A549 (cell line): ENCODE results near the gene MVD. TPM values are rescaled to one million over a fixed set of nuclear protein-coding genes. Genes with fewer than 3 reads are reported as not detected.

Experiments used
- ATAC-seq, 2 experiments: fragments of 200-7000 bp in 1 of 2; fragments of >200 bp in 1 of 2; cut with Nextera tagmentation in 1 of 2; cut with Tn5 transposase in 1 of 2; 3 replicates each; pipeline versions ENCODE4 v1.8.0 to v1.9.1; 2018 to 2020; ENCODE audit warnings: mild to moderate bottlenecking in 1 of 2, moderate library complexity in 1 of 2
- CTCF ChIA-PET: fragments of 300-600 bp; sonication (Branson Sonifier 250); formaldehyde crosslinking; extraction: SDS; loops from one replicate; lab custom pipeline; 2021; ENCODE audit warnings: antibody characterized with exemption, inconsistent platforms; lab: Yijun Ruan, JAX
- POLR2A ChIA-PET: fragments of 350-600 bp; formaldehyde crosslinking; extraction: SDS; loops from one replicate; lab custom pipeline; 2021; ENCODE audit warnings: antibody characterized with exemption, inconsistent platforms; lab: Yijun Ruan, JAX
- DNase-seq, 2 experiments: peaks; one replicate each; pipeline versions ENCODE4 v3.0.0 to v3.0.0-alpha.2; 2011 to 2016; ENCODE audit warnings: low read depth in 1 of 2, low spot score in 1 of 2
- FAIRE-seq: peaks from 2 replicates; lab custom pipeline; 2011; peaks lifted over from hg19 to GRCh38; lab: Jason Lieb, UNC
- H3K27ac ChIP-seq, 2 experiments: fragments of >200 bp; sonication (Bioruptor Twin); formaldehyde crosslinking; 3 replicates each; pipeline ENCODE4 v1.5.1; 2016 to 2017
- H3K4me1 ChIP-seq: fragments of >200 bp; sonication (Bioruptor Twin); formaldehyde crosslinking; 3 replicates; pipeline ENCODE4 v1.6.1; 2016
- H3K4me2 ChIP-seq: fragments of >200 bp; sonication (Bioruptor Twin); formaldehyde crosslinking; 3 replicates; pipeline ENCODE4 v1.6.1; 2016
- H3K4me3 ChIP-seq: fragments of >200 bp; sonication (Bioruptor Twin); formaldehyde crosslinking; 3 replicates; pipeline ENCODE4 v1.5.1; 2016
- H3K9me3 ChIP-seq: fragments of >200 bp; sonication (Bioruptor Twin); formaldehyde crosslinking; 3 replicates; pipeline ENCODE4 v1.6.1; 2016
- CBX8 ChIP-seq: fragments of 200-600 bp; sonication (generic); IDR thresholded peaks from 2 replicates; pipeline ENCODE4 v1.6.1; 2016
- FOSL2 ChIP-seq, 2 experiments: fragments of 450-650 bp in 1 of 2; fragments of >200 bp in 1 of 2; sonication (Bioruptor Twin) in 1 of 2; formaldehyde crosslinking; IDR thresholded peaks; 2 replicates each; pipeline versions ENCODE4 v1.5.0 to v1.6.1; 2016 to 2020; ENCODE audit warnings: mild to moderate bottlenecking in 1 of 2, moderate library complexity in 1 of 2
- FOXS1 ChIP-seq: fragments of 250-450 bp; sonication (Bioruptor Pico); IDR thresholded peaks from 2 replicates; pipeline ENCODE4 v1.5.0; 2020; ENCODE audit warnings: mild to moderate bottlenecking, moderate library complexity
- GATA3 ChIP-seq: IDR thresholded peaks from 2 replicates; pipeline ENCODE4 v1.6.1; 2012; ENCODE audit warnings: borderline replicate concordance
- HDAC2 ChIP-seq: fragments of 200-600 bp; sonication (generic); IDR thresholded peaks from 2 replicates; pipeline ENCODE4 v1.6.1; 2016
- HOXA7 ChIP-seq: fragments of 250-450 bp; sonication (Bioruptor Pico); IDR thresholded peaks from 2 replicates; pipeline ENCODE4 v1.5.0; 2020; ENCODE audit warnings: mild to moderate bottlenecking, moderate library complexity
- HOXB13 ChIP-seq: fragments of 250-450 bp; sonication (Bioruptor Pico); IDR thresholded peaks from 2 replicates; pipeline ENCODE4 v1.5.0; 2020; ENCODE audit warnings: low read depth, mild to moderate bottlenecking, moderate library complexity
- JUN ChIP-seq, 2 experiments: fragments of >200 bp; sonication (Bioruptor Twin); formaldehyde crosslinking; IDR thresholded peaks; 2 replicates in 1 of 2; 3 replicates in 1 of 2; pipeline ENCODE4 v1.6.1; 2016 to 2017
- JUNB ChIP-seq: fragments of >200 bp; sonication (Bioruptor Twin); formaldehyde crosslinking; IDR thresholded peaks from 2 replicates; pipeline ENCODE4 v1.6.1; 2016
- MAFK ChIP-seq: fragments of 450-650 bp; IDR thresholded peaks from 2 replicates; pipeline ENCODE4 v1.6.1; 2014; ENCODE audit not compliant: partially characterized antibody
- NPAS2 ChIP-seq: fragments of 250-450 bp; sonication (Bioruptor Pico); IDR thresholded peaks from 2 replicates; pipeline ENCODE4 v1.8.0; 2022; ENCODE audit warnings: mild to moderate bottlenecking, moderate library complexity, borderline replicate concordance
- RARB ChIP-seq: fragments of 250-450 bp; sonication (Bioruptor Pico); IDR thresholded peaks from 2 replicates; pipeline ENCODE4 v1.8.0; 2021; ENCODE audit warnings: mild to moderate bottlenecking, moderate library complexity
- RCOR1 ChIP-seq: fragments of 150-350 bp; IDR thresholded peaks from 2 replicates; pipeline ENCODE4 v1.6.1; 2014; ENCODE audit warnings: antibody characterized with exemption, low read length, low read depth
- SREBF2 ChIP-seq: fragments of 450-650 bp; IDR thresholded peaks from 2 replicates; pipeline ENCODE4 v1.6.1; 2014; ENCODE audit warnings: mild to moderate bottlenecking, moderate library complexity
- ZC3H11A ChIP-seq: fragments of 450-650 bp; IDR thresholded peaks from 2 replicates; pipeline ENCODE4 v1.6.1; 2014; ENCODE audit warnings: antibody characterized with exemption, mild to moderate bottlenecking
- ZNF302 ChIP-seq: fragments of 250-450 bp; sonication (Bioruptor Pico); IDR thresholded peaks from 2 replicates; pipeline ENCODE4 v1.9.0; 2021; ENCODE audit warnings: inconsistent platforms, mild to moderate bottlenecking, moderate library complexity
- ZSCAN20 ChIP-seq: fragments of 250-450 bp; sonication (Bioruptor Pico); IDR thresholded peaks from 2 replicates; pipeline ENCODE4 v1.8.0; 2022; ENCODE audit warnings: mild to moderate bottlenecking, moderate library complexity
- WGBS: methylation state at CpG from one replicate; pipeline ENCODE4 v1.1.6; 2017; ENCODE audit errors: missing lambda C conversion rate; 5-methylcytosine and 5-hydroxymethylcytosine counted together
- polyA plus RNA-seq, 4 experiments: library from polyadenylated mRNA; depleted of rRNA in 3 of 4; stranded (reverse); fragments of >200 nt; fragmentation: RNase III in 1 of 4; extraction: RNeasy Plus Mini Kit Qiagen cat#74134 plus additional on column Dnase treatment in 1 of 4; gene quantifications; 2 replicates in 3 of 4; 3 replicates in 1 of 4; pipeline ENCODE4 v1.2.3, GENCODE V29; 2011 to 2017
- TF ChIP-seq, protein P1 (sequence below): IDR thresholded peaks from 2 replicates; pipeline ENCODE4 v1.6.1; 2012
- TF ChIP-seq, protein P2 (sequence below): fragments of 150-350 bp; IDR thresholded peaks from 2 replicates; pipeline ENCODE4 v1.6.1; 2014; ENCODE audit warnings: low read depth, mild to moderate bottlenecking, low read length
- TF ChIP-seq, protein P3 (sequence below): fragments of >200 bp; sonication (Bioruptor Twin); formaldehyde crosslinking; IDR thresholded peaks from 3 replicates; pipeline ENCODE4 v1.5.1; 2016
- TF ChIP-seq, protein P4 (sequence below): fragments of >200 bp; sonication (Bioruptor Twin); formaldehyde crosslinking; IDR thresholded peaks from 2 replicates; pipeline ENCODE4 v1.6.1; 2016
- TF ChIP-seq, protein P5 (sequence below): fragments of 200-600 bp; sonication (generic); IDR thresholded peaks from 2 replicates; pipeline ENCODE4 v1.6.1; 2016; ENCODE audit warnings: antibody characterized with exemption, mild to moderate bottlenecking, moderate library complexity

The MVD gene
- polyA plus RNA-seq, 2 of the 4 experiments (the other 2 are of a cell fraction) = 5.8 to 43.1 TPM

DNA sequence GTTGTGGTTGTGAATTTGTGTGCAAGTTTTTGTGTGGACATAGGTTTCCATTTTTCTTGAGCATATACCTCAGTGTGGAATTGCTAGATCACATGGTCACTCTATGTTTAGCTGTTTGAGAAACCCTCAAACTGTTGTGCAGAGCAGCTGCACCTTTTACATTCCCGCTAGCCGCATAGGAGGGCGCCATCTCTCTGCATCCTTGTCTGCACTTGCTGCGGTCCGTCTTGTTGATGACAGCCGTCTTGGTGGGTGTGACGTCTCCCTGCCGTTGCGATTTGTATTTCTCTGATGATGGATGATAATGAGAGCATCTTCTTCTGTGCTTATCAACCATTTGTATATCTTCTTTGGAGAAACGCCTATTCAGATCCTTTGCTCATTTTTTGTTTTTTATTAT is 49.6 kb downstream of the MVD start:
- no peak overlapping the region for H3K4me3 ChIP-seq
- WGBS = 89% methylated on average over 10 of the region's 10 CpGs
- no peak overlapping the region for H3K4me2 ChIP-seq
- ATAC-seq = no peak
- DNase-seq = no peak
- H3K9me3 ChIP-seq = no peaks in the 10 kb centered on the region
- no peaks in the 10 kb centered on the region for H3K4me1 ChIP-seq
- TF ChIP-seq RARB (no peak), MAFK (no peak), FOSL2 (IDR thresholded peaks at IDR 0.05) (no peak), FOSL2 (CRISPR knock-in tag; IDR thresholded peaks at IDR 0.05) (no peak), ZSCAN20 (CRISPR knock-in tag) (no peak), JUNB (no peak), SREBF2 (no peak), GATA3 (no peak), RCOR1 (no peak), JUN (IDR thresholded peaks at IDR 0.05) (no peak)
- TF ChIP-seq, protein P1, sequence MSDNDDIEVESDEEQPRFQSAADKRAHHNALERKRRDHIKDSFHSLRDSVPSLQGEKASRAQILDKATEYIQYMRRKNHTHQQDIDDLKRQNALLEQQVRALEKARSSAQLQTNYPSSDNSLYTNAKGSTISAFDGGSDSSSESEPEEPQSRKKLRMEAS = no peak
- TF ChIP-seq, protein P2, sequence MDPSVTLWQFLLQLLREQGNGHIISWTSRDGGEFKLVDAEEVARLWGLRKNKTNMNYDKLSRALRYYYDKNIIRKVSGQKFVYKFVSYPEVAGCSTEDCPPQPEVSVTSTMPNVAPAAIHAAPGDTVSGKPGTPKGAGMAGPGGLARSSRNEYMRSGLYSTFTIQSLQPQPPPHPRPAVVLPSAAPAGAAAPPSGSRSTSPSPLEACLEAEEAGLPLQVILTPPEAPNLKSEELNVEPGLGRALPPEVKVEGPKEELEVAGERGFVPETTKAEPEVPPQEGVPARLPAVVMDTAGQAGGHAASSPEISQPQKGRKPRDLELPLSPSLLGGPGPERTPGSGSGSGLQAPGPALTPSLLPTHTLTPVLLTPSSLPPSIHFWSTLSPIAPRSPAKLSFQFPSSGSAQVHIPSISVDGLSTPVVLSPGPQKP = no peak
- TF ChIP-seq, protein P3, sequence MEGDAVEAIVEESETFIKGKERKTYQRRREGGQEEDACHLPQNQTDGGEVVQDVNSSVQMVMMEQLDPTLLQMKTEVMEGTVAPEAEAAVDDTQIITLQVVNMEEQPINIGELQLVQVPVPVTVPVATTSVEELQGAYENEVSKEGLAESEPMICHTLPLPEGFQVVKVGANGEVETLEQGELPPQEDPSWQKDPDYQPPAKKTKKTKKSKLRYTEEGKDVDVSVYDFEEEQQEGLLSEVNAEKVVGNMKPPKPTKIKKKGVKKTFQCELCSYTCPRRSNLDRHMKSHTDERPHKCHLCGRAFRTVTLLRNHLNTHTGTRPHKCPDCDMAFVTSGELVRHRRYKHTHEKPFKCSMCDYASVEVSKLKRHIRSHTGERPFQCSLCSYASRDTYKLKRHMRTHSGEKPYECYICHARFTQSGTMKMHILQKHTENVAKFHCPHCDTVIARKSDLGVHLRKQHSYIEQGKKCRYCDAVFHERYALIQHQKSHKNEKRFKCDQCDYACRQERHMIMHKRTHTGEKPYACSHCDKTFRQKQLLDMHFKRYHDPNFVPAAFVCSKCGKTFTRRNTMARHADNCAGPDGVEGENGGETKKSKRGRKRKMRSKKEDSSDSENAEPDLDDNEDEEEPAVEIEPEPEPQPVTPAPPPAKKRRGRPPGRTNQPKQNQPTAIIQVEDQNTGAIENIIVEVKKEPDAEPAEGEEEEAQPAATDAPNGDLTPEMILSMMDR = no peak
- ChIA-PET POLR2A (no interaction called here), CTCF (no interaction called here)
- no peak for FAIRE-seq
- H3K27ac ChIP-seq = no peak overlapping the region

DNA sequence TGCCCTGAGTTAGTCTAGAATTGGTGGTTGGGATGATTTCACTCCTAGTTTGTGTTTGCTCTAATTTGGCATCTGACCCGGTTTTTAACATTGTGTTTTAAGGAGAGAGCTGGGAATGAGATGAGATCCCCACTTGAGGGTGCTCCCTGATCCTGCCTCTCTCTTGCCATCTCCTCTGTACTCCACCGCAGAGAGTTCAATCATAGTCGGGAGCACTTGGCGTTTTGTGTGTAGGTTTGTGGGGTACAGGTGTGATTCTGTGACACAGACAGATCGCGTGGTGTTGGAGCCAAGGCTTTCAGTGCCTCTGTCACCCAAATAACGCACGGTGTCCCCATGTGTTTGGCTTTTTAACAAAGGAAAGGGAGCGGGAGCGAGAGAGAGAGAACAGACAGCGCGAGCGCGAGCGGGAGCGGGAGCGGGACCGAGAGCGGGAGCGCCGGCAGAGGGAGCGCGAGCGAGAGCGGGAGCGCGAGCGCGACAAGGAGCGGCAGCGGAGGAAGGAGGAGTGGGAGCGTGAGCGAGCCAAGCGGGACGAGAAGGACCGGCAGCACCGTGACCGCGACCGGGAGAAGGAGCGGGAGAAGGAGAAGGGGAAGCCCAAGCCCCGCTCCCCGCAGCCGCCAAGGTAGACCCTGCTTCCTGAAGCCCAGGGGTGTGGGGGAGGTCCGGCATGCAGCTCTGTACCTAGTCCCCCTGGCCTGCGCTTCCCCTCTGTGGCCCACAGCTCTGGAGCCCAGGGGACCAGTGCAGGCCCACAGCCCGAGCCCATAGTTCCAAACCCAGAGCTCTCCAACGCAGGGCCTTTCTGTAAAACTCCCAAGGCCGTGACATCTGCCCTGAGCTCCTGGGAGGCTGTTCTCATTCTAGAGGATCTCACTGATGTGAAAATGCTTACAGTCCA is 51.7 kb downstream of the MVD start:
- DNase-seq (no peak), ATAC-seq (no peak), FAIRE-seq (no peak)
- H3K4me3 ChIP-seq = no peak overlapping the region
- 95% methylated on average over 47 of the region's 49 CpGs for WGBS
- no peak overlapping the region for H3K4me2 ChIP-seq
- no peak overlapping the region for H3K27ac ChIP-seq
- POLR2A ChIA-PET = no interaction called here
- no peaks in the 10 kb centered on the region for H3K9me3 ChIP-seq
- no peak for TF ChIP-seq HDAC2
- TF ChIP-seq NPAS2 (CRISPR knock-in tag) = no peak
- TF ChIP-seq RARB = no peak
- TF ChIP-seq, protein P4, sequence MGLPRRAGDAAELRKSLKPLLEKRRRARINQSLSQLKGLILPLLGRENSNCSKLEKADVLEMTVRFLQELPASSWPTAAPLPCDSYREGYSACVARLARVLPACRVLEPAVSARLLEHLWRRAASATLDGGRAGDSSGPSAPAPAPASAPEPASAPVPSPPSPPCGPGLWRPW = no peak
- TF ChIP-seq FOXS1 (CRISPR knock-in tag) = no peak
- TF ChIP-seq FOSL2 (IDR thresholded peaks at IDR 0.05) = no peak
- no peak for TF ChIP-seq FOSL2 (CRISPR knock-in tag; IDR thresholded peaks at IDR 0.05)
- TF ChIP-seq ZNF302 (CRISPR knock-in tag) = no peak
- no peak for TF ChIP-seq ZC3H11A
- no peaks in the 10 kb centered on the region for H3K4me1 ChIP-seq
- CTCF ChIA-PET = no interaction called here

DNA sequence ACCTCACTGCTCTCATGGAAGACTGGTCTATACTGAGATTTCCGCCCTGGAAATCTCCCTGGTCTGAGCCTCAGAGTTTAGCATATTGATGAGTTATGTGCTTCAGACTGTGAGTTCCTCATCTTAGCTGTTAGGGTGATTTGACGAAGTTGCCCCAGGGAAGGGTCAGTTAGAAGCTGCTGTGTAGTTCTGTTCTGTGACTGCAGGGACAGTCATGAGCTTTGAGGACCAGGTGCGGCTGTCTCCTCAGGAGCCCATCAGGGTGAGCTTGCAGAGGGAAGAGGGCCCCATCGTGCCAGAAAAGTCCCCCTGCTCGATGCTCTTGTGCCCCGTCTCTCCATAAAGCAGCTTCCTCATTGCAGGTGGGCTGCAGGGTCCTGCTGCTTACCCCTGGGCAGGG is 52.8 kb downstream of the MVD start:
- Histone ChIP-seq H3K4me2 (no peak overlapping the region), H3K27ac (no peak overlapping the region), H3K4me3 (no peak overlapping the region), H3K4me1 (no peaks in the 10 kb centered on the region), H3K9me3 (no peaks in the 10 kb centered on the region)
- POLR2A ChIA-PET = no interaction called here
- CTCF ChIA-PET = interaction anchor here (0.9 kb wide), 2 partner anchors 9 to 23 kb away, joined by 3 read pairs; no protein-coding TSS in a partner anchor
- WGBS = 92% methylated on average over 6 of the region's 6 CpGs
- no peak for FAIRE-seq
- DNase-seq = peak in 1 of 2 experiments; percentile 29
- ATAC-seq = peak; percentile 57 to 66; a peak in 4 of 6 replicates
- TF ChIP-seq, protein P2 = no peak
- TF ChIP-seq, protein P3 = no peak
- TF ChIP-seq ZSCAN20 (CRISPR knock-in tag) (no peak), CBX8 (no peak), HOXB13 (CRISPR knock-in tag) (no peak), HOXA7 (CRISPR knock-in tag) (no peak)
- TF ChIP-seq, protein P5, sequence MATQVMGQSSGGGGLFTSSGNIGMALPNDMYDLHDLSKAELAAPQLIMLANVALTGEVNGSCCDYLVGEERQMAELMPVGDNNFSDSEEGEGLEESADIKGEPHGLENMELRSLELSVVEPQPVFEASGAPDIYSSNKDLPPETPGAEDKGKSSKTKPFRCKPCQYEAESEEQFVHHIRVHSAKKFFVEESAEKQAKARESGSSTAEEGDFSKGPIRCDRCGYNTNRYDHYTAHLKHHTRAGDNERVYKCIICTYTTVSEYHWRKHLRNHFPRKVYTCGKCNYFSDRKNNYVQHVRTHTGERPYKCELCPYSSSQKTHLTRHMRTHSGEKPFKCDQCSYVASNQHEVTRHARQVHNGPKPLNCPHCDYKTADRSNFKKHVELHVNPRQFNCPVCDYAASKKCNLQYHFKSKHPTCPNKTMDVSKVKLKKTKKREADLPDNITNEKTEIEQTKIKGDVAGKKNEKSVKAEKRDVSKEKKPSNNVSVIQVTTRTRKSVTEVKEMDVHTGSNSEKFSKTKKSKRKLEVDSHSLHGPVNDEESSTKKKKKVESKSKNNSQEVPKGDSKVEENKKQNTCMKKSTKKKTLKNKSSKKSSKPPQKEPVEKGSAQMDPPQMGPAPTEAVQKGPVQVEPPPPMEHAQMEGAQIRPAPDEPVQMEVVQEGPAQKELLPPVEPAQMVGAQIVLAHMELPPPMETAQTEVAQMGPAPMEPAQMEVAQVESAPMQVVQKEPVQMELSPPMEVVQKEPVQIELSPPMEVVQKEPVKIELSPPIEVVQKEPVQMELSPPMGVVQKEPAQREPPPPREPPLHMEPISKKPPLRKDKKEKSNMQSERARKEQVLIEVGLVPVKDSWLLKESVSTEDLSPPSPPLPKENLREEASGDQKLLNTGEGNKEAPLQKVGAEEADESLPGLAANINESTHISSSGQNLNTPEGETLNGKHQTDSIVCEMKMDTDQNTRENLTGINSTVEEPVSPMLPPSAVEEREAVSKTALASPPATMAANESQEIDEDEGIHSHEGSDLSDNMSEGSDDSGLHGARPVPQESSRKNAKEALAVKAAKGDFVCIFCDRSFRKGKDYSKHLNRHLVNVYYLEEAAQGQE = no peak
